ENCODE results near the gene MEF2A.

GRCh38 chr15:99558084-99558483 is 7.7 kb upstream of the MEF2A start:
- TF ChIP-seq TAF1 (IDR thresholded peaks at IDR 0.05; ENCODE audit: borderline replicate concordance, insufficient read depth, low read length) (no peak), POLR2AphosphoS5 (IDR thresholded peaks at IDR 0.05; ENCODE audit: low read depth, low read length) (no peak), REST (IDR thresholded peaks at IDR 0.05; ENCODE audit: insufficient read depth in 1 of 2, low read depth in 2 of 2, low read length in 2 of 2) (no peak), SIN3A (IDR thresholded peaks at IDR 0.05; ENCODE audit: borderline replicate concordance, insufficient read depth, low read length) (no peak), FOXP2 (optimal IDR thresholded peaks at IDR 0.05; ENCODE audit: borderline replicate concordance, extremely low read depth, extremely low read length, insufficient read depth) (no peak)
